Measurements from ENCODE around the gene HOXA6. TPM values are rescaled to one million over a fixed set of nuclear protein-coding genes. Genes with fewer than 3 reads are reported as not detected.
A peak's percentile ranks its signal among the peaks of the same experiment; 100 is the strongest.

The HOXA6 gene
- polyA plus RNA-seq, 3 donors, result not detected

DNA sequence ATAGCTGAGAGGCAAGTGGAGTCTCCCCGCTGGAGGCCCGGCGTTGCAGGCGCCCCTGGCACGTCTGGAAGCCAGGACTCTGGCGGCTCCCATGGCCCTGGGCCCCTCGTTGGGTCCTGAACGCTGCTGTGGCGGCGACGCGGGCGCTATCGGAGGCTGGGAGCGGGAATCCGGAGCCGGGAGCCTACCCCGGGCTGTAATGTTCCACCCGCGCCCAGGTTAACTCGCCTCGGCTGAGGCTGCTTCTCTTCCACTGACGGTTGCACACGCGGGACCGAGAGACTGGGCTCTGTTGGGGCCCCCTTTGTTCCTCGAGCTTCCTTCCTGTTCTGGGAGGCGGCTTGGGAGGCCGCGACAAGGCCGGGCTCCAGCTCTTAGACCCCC lies 2.8 kb downstream of the HOXA6 start:
- intact Hi-C loops (cut with micrococcal nuclease), result loop anchor here in 1 of 2 donors (5.0 kb wide), 1 partner anchor 282 kb away; the partner anchor contains the start of gene SKAP2
- Mint-ChIP-seq H3K9me3 (peaks cover 13 to 46% (median 35%) of the 10 kb centered on the region in 7 donors), H3K27me3 (ENCODE audit: low read depth in 3 of 3) (peaks cover 61 to 76% (median 74%) of the 10 kb centered on the region in 3 donors), H3K27ac (no peak overlapping the region), H3K36me3 (peaks cover 3 to 14% of the 10 kb centered on the region in 2 donors), H3K4me1 (peaks cover 21% of the 10 kb centered on the region), H3K4me3 (peak overlapping the region in 1 of 2 donors; percentile 92)
- no peak overlapping the region for H3K4me2 ChIP-seq (replicated peaks; ENCODE audit: extremely low read depth, low read length, poor library complexity, severe bottlenecking)
- H3K27ac ChIP-seq (ENCODE audit: low read depth in 1 of 2, low read length in 2 of 2), result no peak overlapping the region
- no peak overlapping the region for H3K9ac ChIP-seq (ENCODE audit: insufficient read depth, low read length, poor library complexity, severe bottlenecking)
- H3K36me3 ChIP-seq (replicated peaks in 1 of 2; ENCODE audit: control insufficient read depth in 1 of 2, insufficient read depth in 2 of 2, low read length in 2 of 2), result no peaks in the 10 kb centered on the region
- H3K9me3 ChIP-seq (replicated peaks in 1 of 2; ENCODE audit: control insufficient read depth in 1 of 2, insufficient read depth in 1 of 2, low read length in 2 of 2), result peaks cover 22 to 30% of the 10 kb centered on the region in 2 donors
- no peak overlapping the region for H3K4me3 ChIP-seq (replicated peaks in 1 of 3; ENCODE audit: low read depth in 2 of 3, low read length in 3 of 3)
- no peaks in the 10 kb centered on the region for H3K79me2 ChIP-seq (ENCODE audit: insufficient read depth, low read length)
- H2AFZ ChIP-seq (ENCODE audit: insufficient read depth, low read depth, low read length, poor library complexity, severe bottlenecking), result no peak overlapping the region
- peaks cover 13 to 18% of the 10 kb centered on the region in 2 donors for H3K4me1 ChIP-seq (ENCODE audit: control insufficient read depth in 1 of 2, insufficient read depth in 2 of 2, low read length in 2 of 2)
- TF ChIP-seq, protein P1, sequence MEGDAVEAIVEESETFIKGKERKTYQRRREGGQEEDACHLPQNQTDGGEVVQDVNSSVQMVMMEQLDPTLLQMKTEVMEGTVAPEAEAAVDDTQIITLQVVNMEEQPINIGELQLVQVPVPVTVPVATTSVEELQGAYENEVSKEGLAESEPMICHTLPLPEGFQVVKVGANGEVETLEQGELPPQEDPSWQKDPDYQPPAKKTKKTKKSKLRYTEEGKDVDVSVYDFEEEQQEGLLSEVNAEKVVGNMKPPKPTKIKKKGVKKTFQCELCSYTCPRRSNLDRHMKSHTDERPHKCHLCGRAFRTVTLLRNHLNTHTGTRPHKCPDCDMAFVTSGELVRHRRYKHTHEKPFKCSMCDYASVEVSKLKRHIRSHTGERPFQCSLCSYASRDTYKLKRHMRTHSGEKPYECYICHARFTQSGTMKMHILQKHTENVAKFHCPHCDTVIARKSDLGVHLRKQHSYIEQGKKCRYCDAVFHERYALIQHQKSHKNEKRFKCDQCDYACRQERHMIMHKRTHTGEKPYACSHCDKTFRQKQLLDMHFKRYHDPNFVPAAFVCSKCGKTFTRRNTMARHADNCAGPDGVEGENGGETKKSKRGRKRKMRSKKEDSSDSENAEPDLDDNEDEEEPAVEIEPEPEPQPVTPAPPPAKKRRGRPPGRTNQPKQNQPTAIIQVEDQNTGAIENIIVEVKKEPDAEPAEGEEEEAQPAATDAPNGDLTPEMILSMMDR (IDR thresholded peaks at IDR 0.05), result no peak
- 54% methylated on average over 31 of the region's 31 CpGs for WGBS (ENCODE audit: insufficient coverage)
- peaks cover 36 to 70% of the 10 kb centered on the region in 2 donors for H3K27me3 ChIP-seq (ENCODE audit: control insufficient read depth in 2 of 2, insufficient read depth in 2 of 2, low read length in 2 of 2)
- no peak for DNase-seq
- no peaks in the 10 kb centered on the region for H4K20me1 ChIP-seq (ENCODE audit: insufficient read depth, low read length)

DNA sequence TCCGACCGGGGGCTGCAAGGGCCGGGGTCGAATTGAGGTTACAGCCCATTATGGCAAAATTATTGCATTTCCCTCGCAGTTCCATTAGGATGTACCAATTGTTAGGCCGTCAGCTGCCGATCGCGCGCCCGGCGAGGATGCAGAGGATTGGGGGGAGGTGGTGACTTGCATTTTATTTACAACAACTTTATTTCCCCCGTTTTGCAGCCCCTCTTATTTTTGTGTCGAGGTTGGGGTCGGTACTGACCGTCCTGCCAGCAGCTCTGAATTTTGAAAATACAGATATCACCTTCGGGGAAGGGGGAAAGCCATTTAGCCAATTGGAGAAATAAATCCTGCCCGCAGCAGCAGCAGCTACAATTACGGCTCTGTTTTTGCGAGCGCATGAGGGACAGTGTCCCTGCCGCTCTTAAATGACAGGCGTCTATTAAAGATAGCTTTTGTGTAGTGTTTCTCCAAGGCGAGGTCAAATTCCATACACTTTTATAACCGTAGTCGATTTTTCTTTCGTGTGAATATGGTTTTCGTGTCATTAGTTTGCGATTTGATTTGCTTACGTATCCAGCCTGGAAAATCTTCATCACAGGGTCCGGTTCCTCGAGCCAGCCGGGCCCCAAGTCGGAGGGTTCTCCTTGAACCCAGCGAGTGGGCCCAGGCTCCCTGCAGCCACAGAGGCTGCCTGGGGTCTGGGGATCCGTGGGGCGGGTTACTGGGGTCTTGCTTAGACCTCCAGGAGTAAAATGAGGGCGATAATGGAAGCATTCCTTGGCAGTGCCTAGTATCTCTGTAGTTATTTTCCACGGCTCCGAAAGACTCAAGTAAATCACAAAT lies 3.4 kb downstream of the HOXA6 start:
- Histone ChIP-seq H3K4me2 (replicated peaks; ENCODE audit: extremely low read depth, low read length, poor library complexity, severe bottlenecking) (peak overlapping the region; percentile 67), H3K9me3 (replicated peaks in 1 of 2; ENCODE audit: control insufficient read depth in 1 of 2, insufficient read depth in 1 of 2, low read length in 2 of 2) (peaks cover 22 to 30% of the 10 kb centered on the region in 2 donors), H3K27me3 (ENCODE audit: control insufficient read depth in 2 of 2, insufficient read depth in 2 of 2, low read length in 2 of 2) (peaks cover 30 to 64% of the 10 kb centered on the region in 2 donors), H4K20me1 (ENCODE audit: insufficient read depth, low read length) (no peaks in the 10 kb centered on the region), H3K9ac (ENCODE audit: insufficient read depth, low read length, poor library complexity, severe bottlenecking) (no peak overlapping the region), H3K36me3 (replicated peaks in 1 of 2; ENCODE audit: control insufficient read depth in 1 of 2, insufficient read depth in 2 of 2, low read length in 2 of 2) (no peaks in the 10 kb centered on the region), H3K79me2 (ENCODE audit: insufficient read depth, low read length) (no peaks in the 10 kb centered on the region), H3K27ac (ENCODE audit: low read depth in 1 of 2, low read length in 2 of 2) (no peak overlapping the region), H3K4me3 (replicated peaks in 1 of 3; ENCODE audit: low read depth in 2 of 3, low read length in 3 of 3) (peak overlapping the region in 1 of 3 experiments; percentile 70), H3K4me1 (ENCODE audit: control insufficient read depth in 1 of 2, insufficient read depth in 2 of 2, low read length in 2 of 2) (peaks cover 13 to 18% of the 10 kb centered on the region in 2 donors), H2AFZ (ENCODE audit: insufficient read depth, low read depth, low read length, poor library complexity, severe bottlenecking) (no peak overlapping the region)
- intact Hi-C loops (cut with micrococcal nuclease), result loop anchor here in 1 of 2 donors (5.0 kb wide), 1 partner anchor 282 kb away; the partner anchor contains the start of gene SKAP2
- Mint-ChIP-seq H3K4me3 (peak overlapping the region in 1 of 2 donors; percentile 92), H3K27me3 (ENCODE audit: low read depth in 3 of 3) (peaks cover 55 to 71% (median 68%) of the 10 kb centered on the region in 3 donors), H3K27ac (no peak overlapping the region), H3K36me3 (peaks cover 3 to 14% of the 10 kb centered on the region in 2 donors), H3K4me1 (peaks cover 21% of the 10 kb centered on the region), H3K9me3 (peaks cover 13 to 43% (median 37%) of the 10 kb centered on the region in 7 donors)
- DNase-seq, result no peak
- TF ChIP-seq, protein P1 (IDR thresholded peaks at IDR 0.05), result peak; percentile 0
- 87% methylated on average over 28 of the region's 40 CpGs for WGBS (ENCODE audit: insufficient coverage)

All from CD14-positive monocyte (primary cell).